Fibroblast of skin of left biceps (primary cell): ENCODE measurements around the gene ARID5B.
A peak's percentile ranks its signal among the peaks of the same experiment; 100 is the strongest.

Experiments
- DNase-seq, 2 experiments: peaks; one replicate each; pipeline ENCODE4 v3.0.0-alpha.2; 2013; ENCODE audit warnings: low read depth in 2 of 2

The ARID5B gene

GRCh38 chr10:61903928-61904344 lies 2.4 kb downstream of the ARID5B start:
- DNase-seq, result no peak

GRCh38 chr10:61904733-61905725 lies 3.5 kb downstream of the ARID5B start:
- peak in 1 of 2 experiments; percentile 33 for DNase-seq

- no peak for DNase-seq
Measured at GRCh38 chr10:61905837-61906561, 4.5 kb downstream of the ARID5B start.

GRCh38 chr10:61906562-61906901 lies 5.0 kb downstream of the ARID5B start:
- DNase-seq, result no peak

GRCh38 chr10:61907011-61907410 lies 5.5 kb downstream of the ARID5B start:
- no peak for DNase-seq

- DNase-seq, result no peak
Measured at GRCh38 chr10:61907587-61907986, 6.1 kb downstream of the ARID5B start.

GRCh38 chr10:61910226-61910805 lies 8.8 kb downstream of the ARID5B start:
- no peak for DNase-seq

GRCh38 chr10:61910894-61911293 lies 9.4 kb downstream of the ARID5B start:
- DNase-seq, result no peak

- DNase-seq, result no peak
Measured at GRCh38 chr10:61911425-61911824, 9.9 kb downstream of the ARID5B start.

- no peak for DNase-seq
Measured at GRCh38 chr10:61912981-61913380, 11.5 kb downstream of the ARID5B start.

- no peak for DNase-seq
Measured at GRCh38 chr10:61918140-61918539, 16.6 kb downstream of the ARID5B start.

- no peak for DNase-seq
Measured at GRCh38 chr10:61918989-61919388, 17.5 kb downstream of the ARID5B start.

- DNase-seq, result no peak
Measured at GRCh38 chr10:61919646-61920215, 18.2 kb downstream of the ARID5B start.

GRCh38 chr10:61921143-61921542 lies 19.6 kb downstream of the ARID5B start:
- DNase-seq, result no peak

GRCh38 chr10:61923210-61923949 lies 21.9 kb downstream of the ARID5B start:
- DNase-seq, result no peak

- no peak for DNase-seq
Measured at GRCh38 chr10:61923950-61924274, 22.4 kb downstream of the ARID5B start.

GRCh38 chr10:61929555-61929954 lies 28.1 kb downstream of the ARID5B start:
- DNase-seq, result no peak

GRCh38 chr10:61931620-61932332 lies 30.3 kb downstream of the ARID5B start:
- no peak for DNase-seq

- DNase-seq, result no peak
Measured at GRCh38 chr10:61933859-61934555, 32.5 kb downstream of the ARID5B start.

GRCh38 chr10:61935077-61935476 lies 33.6 kb downstream of the ARID5B start:
- DNase-seq, result no peak
